ENCODE results near the gene MBD5.

The MBD5 gene

GRCh38 chr2:148013876-148014275, 7.0 kb upstream of the MBD5 start:
- Mint-ChIP-seq H3K4me1 (peaks cover 47% of the 10 kb centered on the region), H3K27me3 (no peaks in the 10 kb centered on the region), H3K9me3 (peaks cover 0 to 7% of the 10 kb centered on the region in 2 donors), H3K4me3 (no peak overlapping the region), H3K27ac (no peak overlapping the region)
- no peak for DNase-seq
- no peak for ATAC-seq

- peaks cover 51% of the 10 kb centered on the region for H3K4me1 Mint-ChIP-seq
- no peak for ATAC-seq
Observed at GRCh38 chr2:148014616-148015015, 6.3 kb upstream of the MBD5 start.

GRCh38 chr2:148020111-148021058, 506 bp upstream of the MBD5 start, which contains the start of gene ORC4:
Gene ORC4 (minus strand): TSS chr2:148020737. CDS start chr2:147975958, 44,779 bp downstream.
- no peaks in the 10 kb centered on the region for H3K9me3 Mint-ChIP-seq
- ATAC-seq = peak; percentile 91
- H3K4me1 Mint-ChIP-seq = peaks cover 44% of the 10 kb centered on the region
- peak within 1 kb of the TSS; percentile 99 to 100 for H3K4me3 Mint-ChIP-seq
- H3K27ac Mint-ChIP-seq = peak within 1 kb of the TSS; percentile 97
- peak; percentile 96 to 97 for DNase-seq
- H3K27me3 Mint-ChIP-seq = no peaks in the 10 kb centered on the region

More at GRCh38 chr2:148014616-148015015, 6.3 kb upstream of the MBD5 start:
- H3K4me3 Mint-ChIP-seq = no peak overlapping the region
- no peak overlapping the region for H3K27ac Mint-ChIP-seq
- no peak for DNase-seq
- H3K27me3 Mint-ChIP-seq = no peaks in the 10 kb centered on the region
- peaks cover 0 to 4% of the 10 kb centered on the region in 2 donors for H3K9me3 Mint-ChIP-seq

- Mint-ChIP-seq H3K4me1 (peaks cover 49% of the 10 kb centered on the region), H3K9me3 (no peaks in the 10 kb centered on the region), H3K4me3 (peak overlapping the region; percentile 99 to 100), H3K27me3 (no peaks in the 10 kb centered on the region), H3K27ac (peak overlapping the region; percentile 76 to 97)
- ATAC-seq (no peak), DNase-seq (no peak)
Observed at GRCh38 chr2:148021886-148022285, 995 bp downstream of the MBD5 start.

- Mint-ChIP-seq H3K4me3 (peak overlapping the region; percentile 99 to 100), H3K4me1 (peaks cover 47% of the 10 kb centered on the region), H3K27me3 (no peaks in the 10 kb centered on the region), H3K9me3 (no peaks in the 10 kb centered on the region), H3K27ac (peak overlapping the region; percentile 76 to 97)
- DNase-seq (no peak), ATAC-seq (no peak)
Observed at GRCh38 chr2:148022351-148022750, 1.5 kb downstream of the MBD5 start.

GRCh38 chr2:148022882-148023281, 2.0 kb downstream of the MBD5 start:
- Mint-ChIP-seq H3K4me3 (peak overlapping the region; percentile 51 to 100), H3K4me1 (peaks cover 42% of the 10 kb centered on the region), H3K27ac (peak overlapping the region in 1 of 2 donors; percentile 25), H3K9me3 (no peaks in the 10 kb centered on the region), H3K27me3 (no peaks in the 10 kb centered on the region)
- no peak for ATAC-seq
- DNase-seq = no peak

- H3K4me1 Mint-ChIP-seq = peaks cover 32% of the 10 kb centered on the region
- DNase-seq (no peak), ATAC-seq (peak; percentile 29)
- peak overlapping the region; percentile 51 to 72 for H3K4me3 Mint-ChIP-seq
- no peaks in the 10 kb centered on the region for H3K9me3 Mint-ChIP-seq
- H3K27ac Mint-ChIP-seq = peak overlapping the region in 1 of 2 donors; percentile 90
- no peaks in the 10 kb centered on the region for H3K27me3 Mint-ChIP-seq
Observed at GRCh38 chr2:148023861-148024260, 3.0 kb downstream of the MBD5 start.

GRCh38 chr2:148026573-148026972, 5.7 kb downstream of the MBD5 start:
- ATAC-seq (no peak), DNase-seq (no peak)
- no peaks in the 10 kb centered on the region for H3K9me3 Mint-ChIP-seq
- peaks cover 32% of the 10 kb centered on the region for H3K4me1 Mint-ChIP-seq
- no peak overlapping the region for H3K27ac Mint-ChIP-seq
- no peaks in the 10 kb centered on the region for H3K27me3 Mint-ChIP-seq
- H3K4me3 Mint-ChIP-seq = no peak overlapping the region

GRCh38 chr2:148027822-148028221, 6.9 kb downstream of the MBD5 start:
- H3K4me1 Mint-ChIP-seq = peaks cover 38% of the 10 kb centered on the region
- no peak overlapping the region for H3K4me3 Mint-ChIP-seq
- H3K9me3 Mint-ChIP-seq = no peaks in the 10 kb centered on the region
- DNase-seq (no peak), ATAC-seq (peak; percentile 51)
- no peak overlapping the region for H3K27ac Mint-ChIP-seq
- H3K27me3 Mint-ChIP-seq = no peaks in the 10 kb centered on the region

GRCh38 chr2:148028781-148029180, 7.9 kb downstream of the MBD5 start:
- Mint-ChIP-seq H3K27me3 (no peaks in the 10 kb centered on the region), H3K4me1 (peaks cover 29% of the 10 kb centered on the region), H3K27ac (no peak overlapping the region), H3K9me3 (no peaks in the 10 kb centered on the region), H3K4me3 (no peak overlapping the region)
- ATAC-seq (no peak), DNase-seq (no peak)

GRCh38 chr2:148031152-148031551, 10.3 kb downstream of the MBD5 start:
- ATAC-seq (no peak), DNase-seq (no peak)
- Mint-ChIP-seq H3K27ac (no peak overlapping the region), H3K27me3 (no peaks in the 10 kb centered on the region), H3K4me1 (peaks cover 19% of the 10 kb centered on the region), H3K4me3 (no peak overlapping the region), H3K9me3 (no peaks in the 10 kb centered on the region)

GRCh38 chr2:148032215-148032614, 11.3 kb downstream of the MBD5 start:
- Mint-ChIP-seq H3K4me3 (no peak overlapping the region), H3K4me1 (peaks cover 14% of the 10 kb centered on the region), H3K27ac (no peak overlapping the region), H3K27me3 (no peaks in the 10 kb centered on the region), H3K9me3 (no peaks in the 10 kb centered on the region)
- ATAC-seq (no peak), DNase-seq (no peak)

- Mint-ChIP-seq H3K4me3 (no peak overlapping the region), H3K27me3 (no peaks in the 10 kb centered on the region), H3K27ac (no peak overlapping the region), H3K4me1 (no peaks in the 10 kb centered on the region), H3K9me3 (no peaks in the 10 kb centered on the region)
- no peak for DNase-seq
- no peak for ATAC-seq
Observed at GRCh38 chr2:148039783-148040182, 18.9 kb downstream of the MBD5 start.

- no peaks in the 10 kb centered on the region for H3K27me3 Mint-ChIP-seq
- no peak overlapping the region for H3K4me3 Mint-ChIP-seq
- no peak overlapping the region for H3K27ac Mint-ChIP-seq
- no peaks in the 10 kb centered on the region for H3K9me3 Mint-ChIP-seq
- H3K4me1 Mint-ChIP-seq = peaks cover 11% of the 10 kb centered on the region
- no peak for ATAC-seq
- no peak for DNase-seq
Observed at GRCh38 chr2:148042219-148042618, 21.3 kb downstream of the MBD5 start.

- H3K4me3 Mint-ChIP-seq = no peak overlapping the region
- no peak for DNase-seq
- peaks cover 30% of the 10 kb centered on the region for H3K4me1 Mint-ChIP-seq
- H3K27me3 Mint-ChIP-seq = no peaks in the 10 kb centered on the region
- no peak overlapping the region for H3K27ac Mint-ChIP-seq
- no peaks in the 10 kb centered on the region for H3K9me3 Mint-ChIP-seq
- no peak for ATAC-seq
Observed at GRCh38 chr2:148044322-148044721, 23.4 kb downstream of the MBD5 start.

- ATAC-seq (no peak), DNase-seq (no peak)
- Mint-ChIP-seq H3K9me3 (no peaks in the 10 kb centered on the region), H3K27me3 (no peaks in the 10 kb centered on the region), H3K4me1 (peaks cover 44% of the 10 kb centered on the region), H3K27ac (no peak overlapping the region), H3K4me3 (no peak overlapping the region)
Observed at GRCh38 chr2:148046802-148047201, 25.9 kb downstream of the MBD5 start.
